ENCODE data around the gene FLOT1.
"Not testable (repeated sequence)": the region's sequence is repeated elsewhere in the genome, so short reads cannot be mapped to it uniquely, and the experiment has no call there.

Gene FLOT1

DNA sequence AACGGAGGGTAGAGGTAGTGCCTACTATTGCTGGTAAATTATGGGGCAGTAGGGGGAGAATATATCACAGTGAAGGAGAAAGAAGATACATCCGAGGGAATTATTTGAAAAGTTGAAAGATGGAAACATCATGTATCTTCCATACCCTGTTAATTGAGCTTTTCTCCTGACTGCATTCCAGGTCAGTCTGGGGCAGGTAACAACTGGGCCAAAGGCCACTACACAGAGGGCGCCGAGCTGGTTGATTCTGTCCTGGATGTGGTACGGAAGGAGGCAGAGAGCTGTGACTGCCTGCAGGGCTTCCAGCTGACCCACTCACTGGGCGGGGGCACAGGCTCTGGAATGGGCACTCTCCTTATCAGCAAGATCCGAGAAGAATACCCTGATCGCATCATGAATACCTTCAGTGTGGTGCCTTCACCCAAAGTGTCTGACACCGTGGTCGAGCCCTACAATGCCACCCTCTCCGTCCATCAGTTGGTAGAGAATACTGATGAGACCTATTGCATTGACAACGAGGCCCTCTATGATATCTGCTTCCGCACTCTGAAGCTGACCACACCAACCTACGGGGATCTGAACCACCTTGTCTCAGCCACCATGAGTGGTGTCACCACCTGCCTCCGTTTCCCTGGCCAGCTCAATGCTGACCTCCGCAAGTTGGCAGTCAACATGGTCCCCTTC lies 19.2 kb downstream of the FLOT1 start:
- not testable (repeated sequence) for DNase-seq (ENCODE audit: low read depth)

DNA sequence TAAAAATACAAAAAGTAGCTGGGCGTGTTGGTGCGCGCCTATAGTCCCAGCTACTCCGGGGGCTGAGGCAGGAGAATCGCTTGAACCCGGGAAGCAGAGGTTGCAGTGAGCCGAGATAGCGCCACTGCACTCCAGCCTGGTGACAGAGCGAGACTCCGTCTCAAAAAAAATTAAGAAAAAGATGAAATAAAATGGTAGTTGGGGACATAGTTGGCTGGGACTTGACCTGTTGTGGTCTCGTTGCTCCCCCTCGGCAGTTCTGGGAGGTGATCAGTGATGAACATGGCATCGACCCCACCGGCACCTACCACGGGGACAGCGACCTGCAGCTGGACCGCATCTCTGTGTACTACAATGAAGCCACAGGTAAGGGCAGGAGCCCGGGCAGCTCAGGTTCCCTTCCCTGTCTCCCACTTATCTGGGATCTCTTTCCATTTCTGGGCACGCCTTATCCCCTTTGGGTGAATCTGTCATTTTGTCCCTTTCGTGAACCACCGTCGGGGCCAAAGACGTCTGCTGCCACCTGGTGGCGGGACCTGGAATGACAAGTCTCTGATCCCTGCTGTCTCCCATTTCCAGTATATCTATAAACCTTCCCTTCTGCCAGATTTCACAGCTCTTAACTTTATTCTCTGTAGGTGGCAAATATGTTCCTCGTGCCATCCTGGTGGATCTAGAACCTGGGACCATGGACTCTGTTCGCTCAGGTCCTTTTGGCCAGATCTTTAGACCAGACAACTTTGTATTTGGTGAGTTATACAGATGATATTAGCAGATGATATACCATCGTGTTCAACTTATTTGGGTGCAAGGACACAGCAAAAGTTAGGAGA lies 20.0 kb downstream of the FLOT1 start:
- no peak for DNase-seq (ENCODE audit: low read depth)

DNA sequence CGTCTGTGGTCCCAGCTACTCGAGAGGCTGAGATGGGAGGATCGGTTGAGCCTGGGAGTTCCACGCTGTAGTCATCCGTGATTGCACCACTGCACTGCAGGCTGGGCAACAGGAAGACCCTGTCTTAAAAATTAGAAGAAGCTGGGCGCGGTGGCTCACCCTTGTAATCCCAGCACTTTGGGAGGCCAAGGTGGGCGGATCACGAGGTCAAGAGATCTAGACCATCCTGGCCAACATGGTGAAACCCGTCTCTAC lies 20.5 kb downstream of the FLOT1 start:
- not testable (repeated sequence) for DNase-seq (ENCODE audit: low read depth)

DNA sequence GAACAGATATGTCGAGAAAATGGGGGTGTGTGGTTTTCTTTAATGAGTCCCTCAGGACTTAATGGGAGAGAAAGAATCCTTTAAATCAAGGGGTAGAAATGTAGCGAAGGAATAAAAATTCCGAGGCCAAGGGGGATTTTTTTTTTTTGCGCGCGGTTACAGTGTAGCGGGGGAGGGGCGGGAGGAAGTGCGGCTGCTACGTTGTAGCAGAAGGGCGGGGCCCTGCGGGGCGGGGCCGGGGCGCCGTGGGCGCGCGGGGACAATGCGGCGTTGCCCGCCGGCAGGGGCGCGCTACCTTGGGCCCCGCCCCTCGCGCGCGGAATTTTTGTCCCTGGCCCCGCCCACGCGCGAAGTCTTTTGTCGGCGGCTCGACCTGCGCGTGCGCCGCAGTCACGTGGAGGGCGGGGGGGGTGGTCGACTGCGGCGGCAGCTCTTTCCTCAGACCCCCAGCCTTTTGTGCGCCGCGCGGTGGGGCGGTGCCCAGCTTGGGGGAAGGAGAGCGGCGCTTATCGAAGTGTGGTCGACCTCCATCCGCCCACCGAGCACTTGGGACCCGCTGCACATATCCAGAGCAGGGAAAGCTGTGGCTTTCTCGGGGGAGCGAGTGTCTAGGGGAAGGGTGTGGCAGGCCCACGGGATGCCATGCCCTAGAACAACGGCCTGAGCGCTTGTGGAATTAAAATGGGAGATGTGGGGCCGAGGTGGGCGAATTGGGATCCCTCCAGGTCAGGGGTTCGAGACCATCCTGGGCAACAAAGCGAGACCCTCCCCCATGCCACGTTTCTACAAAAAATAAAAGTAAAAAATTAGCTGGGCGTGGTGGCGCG lies 21.1 kb downstream of the FLOT1 start:
- peak; percentile 84 for DNase-seq (ENCODE audit: low read depth)

- DNase-seq (ENCODE audit: low read depth): no peak
Observed at GRCh38 chr6:30720738-30721197, 21.7 kb downstream of the FLOT1 start.

DNA sequence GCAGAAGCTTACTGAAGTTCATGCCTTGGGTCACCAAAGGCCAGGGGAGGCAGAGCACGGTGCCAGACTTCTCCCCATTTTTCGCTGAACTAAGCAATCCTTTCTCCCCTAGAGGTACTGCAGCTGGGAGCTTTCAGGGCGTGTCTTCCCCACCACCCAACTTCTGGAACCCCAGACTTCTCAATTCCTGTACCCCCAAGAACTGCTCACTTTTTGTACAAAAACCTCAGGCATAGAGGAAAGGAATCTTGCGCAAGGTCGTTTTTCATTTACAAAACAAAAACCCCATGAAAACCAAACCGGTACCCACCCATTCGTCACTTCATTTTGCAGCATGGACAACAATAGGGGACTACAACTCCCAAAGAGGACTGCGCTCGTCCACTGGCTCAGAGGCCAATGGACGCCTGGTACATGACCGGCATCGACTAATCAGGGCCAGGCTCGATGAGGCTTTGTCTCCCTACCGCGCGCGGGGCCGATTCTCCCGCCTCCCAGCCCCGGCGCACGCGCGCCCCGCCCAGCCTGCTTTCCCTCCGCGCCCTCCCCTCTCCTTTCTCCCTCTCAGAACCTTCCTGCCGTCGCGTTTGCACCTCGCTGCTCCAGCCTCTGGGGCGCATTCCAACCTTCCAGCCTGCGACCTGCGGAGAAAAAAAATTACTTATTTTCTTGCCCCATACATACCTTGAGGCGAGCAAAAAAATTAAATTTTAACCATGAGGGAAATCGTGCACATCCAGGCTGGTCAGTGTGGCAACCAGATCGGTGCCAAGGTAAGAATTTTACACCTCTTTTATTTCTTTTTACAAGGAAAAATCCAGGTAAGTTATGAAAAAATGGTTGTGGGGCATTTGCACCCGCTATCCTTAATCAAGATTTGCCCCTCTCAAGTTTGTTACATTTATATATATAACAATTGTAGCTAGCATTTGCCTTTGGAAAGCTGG lies 22.4 kb downstream of the FLOT1 start, which contains the start of gene TUBB:
Gene TUBB (plus strand): TSS at position 562 of the 947 bp plus-strand sequence. CDS start 155 bp downstream, at position 717.
- DNase-seq (ENCODE audit: low read depth): peak; percentile 98

- no peak for DNase-seq (ENCODE audit: low read depth)
Observed at GRCh38 chr6:30719356-30719755, 23.1 kb downstream of the FLOT1 start.

- not testable (repeated sequence) for DNase-seq (ENCODE audit: low read depth)
Observed at GRCh38 chr6:30717845-30718720, 24.4 kb downstream of the FLOT1 start.

- peak; percentile 100 for DNase-seq (ENCODE audit: low read depth)
Observed at GRCh38 chr6:30717129-30717844, 25.2 kb downstream of the FLOT1 start, which contains the start of gene MDC1. Gene MDC1, minus strand, starts transcription at chr6:30717281. Its CDS starts 2,106 bp downstream, at chr6:30715175.

- no peak for DNase-seq (ENCODE audit: low read depth)
Observed at GRCh38 chr6:30716879-30717128, 25.7 kb downstream of the FLOT1 start.

DNA sequence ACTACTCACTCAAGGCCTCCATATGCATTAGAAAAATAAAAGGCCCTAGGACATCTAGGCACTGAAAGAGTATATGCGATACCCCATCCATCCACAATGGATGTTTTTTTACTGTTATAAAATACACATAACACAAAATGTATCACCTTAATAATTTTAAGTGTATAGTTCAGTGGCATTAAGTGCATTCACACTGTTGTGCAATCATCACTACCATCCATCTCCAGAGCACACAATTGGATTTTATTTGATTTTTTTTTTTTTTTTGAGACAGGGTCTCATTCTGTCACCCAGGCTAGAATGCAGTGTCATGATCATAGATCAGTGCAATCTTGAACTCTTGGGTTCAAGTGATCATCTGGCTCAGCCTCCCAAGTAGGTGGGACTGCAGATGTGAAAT lies 28.2 kb downstream of the FLOT1 start:
- no peak for DNase-seq (ENCODE audit: low read depth)

GRCh38 chr6:30712441-30712945 lies 30.0 kb downstream of the FLOT1 start:
- no peak for DNase-seq (ENCODE audit: low read depth)

DNA sequence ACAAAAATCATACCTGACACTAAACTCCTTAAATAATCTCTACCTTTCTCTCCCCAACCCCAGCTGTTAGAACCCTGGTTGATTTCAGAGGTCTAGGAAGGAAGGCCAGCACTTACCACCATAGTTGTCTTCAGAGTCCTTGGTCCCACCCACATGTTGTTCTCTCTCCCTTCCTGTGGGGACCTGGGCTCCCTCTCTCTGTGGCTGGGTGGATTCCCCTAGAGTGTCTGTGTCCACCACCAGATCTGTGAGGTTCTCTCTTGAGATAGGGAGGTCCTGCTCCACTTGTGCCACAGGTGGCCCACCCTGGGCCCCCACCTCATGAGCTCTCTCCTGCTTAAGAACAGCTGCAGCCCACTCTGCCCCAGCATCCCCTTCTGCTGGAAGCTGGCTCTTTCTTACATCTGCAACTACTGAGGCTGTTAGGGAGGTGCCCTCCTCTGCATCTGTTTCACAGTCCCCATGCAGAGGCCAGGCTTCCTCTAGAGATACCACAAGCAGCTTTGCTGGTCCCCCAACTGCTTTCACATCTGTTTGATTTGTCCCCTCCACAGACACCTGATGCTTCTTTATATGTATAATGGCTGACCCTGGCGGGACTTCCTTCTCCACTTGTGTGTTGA lies 30.6 kb downstream of the FLOT1 start:
- DNase-seq (ENCODE audit: low read depth): no peak

- DNase-seq (ENCODE audit: low read depth): no peak
Observed at GRCh38 chr6:30709101-30709868, 33.2 kb downstream of the FLOT1 start.

DNA sequence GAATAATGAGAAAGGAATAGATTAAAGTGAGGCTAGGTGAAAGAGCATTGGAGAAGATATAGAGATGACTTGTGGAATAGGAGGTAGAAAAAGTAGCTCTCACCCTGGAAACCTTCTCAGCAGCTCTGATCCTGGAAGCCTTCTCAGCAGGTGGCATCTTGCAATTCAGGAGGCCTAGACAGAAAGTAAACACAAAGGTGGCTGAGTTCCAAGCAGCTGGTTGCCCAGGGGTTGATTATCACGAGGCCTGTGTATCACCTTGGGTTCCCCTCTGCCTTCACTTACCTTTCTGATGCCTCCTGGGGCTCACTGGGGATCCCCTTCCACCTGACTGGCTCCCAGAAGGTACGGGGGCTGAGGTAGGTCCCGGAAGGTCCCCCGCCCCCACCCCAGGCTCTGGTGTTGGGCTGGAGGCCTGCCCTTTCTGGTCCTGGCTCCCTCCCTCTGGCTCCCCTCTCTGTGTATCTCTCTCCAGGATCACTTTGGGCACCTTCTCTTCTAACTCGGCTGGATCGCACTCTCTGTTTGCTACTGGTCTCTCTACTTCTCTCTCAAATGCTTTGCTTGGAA lies 35.1 kb downstream of the FLOT1 start:
- no peak for DNase-seq (ENCODE audit: low read depth)

- DNase-seq (ENCODE audit: low read depth): no peak
Observed at GRCh38 chr6:30705620-30706019, 36.9 kb downstream of the FLOT1 start.

- DNase-seq (ENCODE audit: low read depth): no peak
Observed at GRCh38 chr6:30703821-30704220, 38.7 kb downstream of the FLOT1 start.

DNA sequence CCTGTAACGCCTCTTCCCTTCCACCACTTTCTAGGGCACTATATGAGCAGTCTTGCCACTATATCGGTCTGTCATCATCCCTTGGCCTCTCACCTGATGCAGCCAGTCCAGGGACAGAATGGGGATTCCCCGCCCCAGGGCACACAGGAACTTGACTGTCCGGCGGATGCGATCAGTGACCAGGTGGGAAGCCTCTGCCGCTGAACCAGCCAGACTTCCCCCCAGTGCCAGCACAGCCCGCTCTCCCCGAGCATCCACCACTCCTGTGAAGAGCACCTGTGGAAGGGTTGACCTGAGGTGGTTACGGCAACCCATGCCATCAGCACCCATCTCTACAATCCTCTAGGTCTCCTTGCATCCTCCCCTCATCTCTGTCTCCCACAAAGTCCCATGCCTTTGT lies 39.5 kb downstream of the FLOT1 start:
- no peak for DNase-seq (ENCODE audit: low read depth)

All from HS-27A (cell line).